ENCODE measurements around the gene KCND3.

KCND3 gene

DNA sequence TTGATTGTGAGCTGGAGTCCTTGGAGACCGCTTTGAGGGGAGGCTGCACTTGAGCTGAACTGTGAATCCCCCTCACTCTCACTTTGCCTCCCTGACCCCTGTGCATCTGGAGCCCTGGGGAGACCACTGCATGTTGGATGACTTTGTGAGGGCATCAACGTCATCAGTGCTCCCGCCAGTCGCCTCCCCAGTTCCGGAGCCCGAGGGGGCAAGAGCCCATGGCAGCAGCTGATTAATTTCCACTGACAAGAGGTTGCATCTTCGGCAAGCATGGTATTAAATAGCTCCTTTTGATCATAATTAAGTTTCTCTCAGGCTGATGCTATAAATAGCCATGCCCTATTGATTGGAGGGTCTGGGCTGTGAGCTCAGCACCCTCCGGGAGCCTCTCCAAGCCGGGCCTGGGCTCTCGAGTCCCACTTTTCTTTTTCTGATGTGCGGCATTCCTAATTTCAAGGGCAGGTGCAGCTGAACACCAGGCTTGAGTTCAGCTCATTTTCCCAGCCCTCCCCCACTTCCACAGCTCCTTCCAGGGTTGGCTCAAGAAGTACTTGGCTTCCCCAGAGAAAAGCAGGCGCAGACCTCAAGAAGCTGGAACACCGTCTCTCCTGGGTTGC, 33.2 kb downstream of the KCND3 start:
- no peak for DNase-seq

DNA sequence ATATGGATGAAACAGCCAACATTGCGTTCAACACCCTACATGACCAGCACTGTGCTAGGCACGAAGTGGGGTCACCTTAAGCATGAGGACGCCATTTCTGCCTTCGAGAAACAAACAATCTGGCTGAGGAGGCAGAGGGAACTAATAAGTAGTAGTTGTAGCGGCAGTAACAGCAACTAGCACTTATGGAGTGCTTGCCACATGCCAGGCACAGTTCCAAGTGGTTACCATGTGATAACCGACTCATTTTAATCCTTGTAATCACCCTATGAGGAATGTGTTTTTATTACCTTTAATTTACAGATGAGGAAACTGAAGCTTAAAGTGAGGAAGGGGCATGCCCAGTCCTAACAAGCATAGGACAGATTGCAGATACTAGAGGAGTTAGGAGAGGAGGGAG, 33.7 kb downstream of the KCND3 start:
- no peak for DNase-seq

DNA sequence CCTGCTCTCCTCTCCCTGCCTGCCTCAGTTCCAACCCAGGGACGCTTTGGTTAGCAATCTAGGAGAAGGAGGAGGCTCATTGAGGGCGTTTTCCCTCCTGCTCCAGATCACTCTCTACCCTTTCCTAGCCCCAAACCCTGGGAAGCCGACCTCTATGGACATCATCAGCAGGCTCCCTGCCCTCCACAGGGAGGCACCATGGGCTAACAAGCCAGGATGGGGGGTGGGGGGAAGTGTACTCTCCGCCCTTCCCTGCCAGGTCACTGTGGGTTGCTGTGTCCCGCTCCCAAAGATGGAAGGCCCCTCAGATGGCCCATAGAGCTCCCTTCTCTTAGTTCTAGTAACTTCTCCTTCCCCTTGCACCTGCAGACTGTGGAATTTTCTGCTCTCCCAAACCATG, 35.7 kb downstream of the KCND3 start:
- DNase-seq: no peak

DNA sequence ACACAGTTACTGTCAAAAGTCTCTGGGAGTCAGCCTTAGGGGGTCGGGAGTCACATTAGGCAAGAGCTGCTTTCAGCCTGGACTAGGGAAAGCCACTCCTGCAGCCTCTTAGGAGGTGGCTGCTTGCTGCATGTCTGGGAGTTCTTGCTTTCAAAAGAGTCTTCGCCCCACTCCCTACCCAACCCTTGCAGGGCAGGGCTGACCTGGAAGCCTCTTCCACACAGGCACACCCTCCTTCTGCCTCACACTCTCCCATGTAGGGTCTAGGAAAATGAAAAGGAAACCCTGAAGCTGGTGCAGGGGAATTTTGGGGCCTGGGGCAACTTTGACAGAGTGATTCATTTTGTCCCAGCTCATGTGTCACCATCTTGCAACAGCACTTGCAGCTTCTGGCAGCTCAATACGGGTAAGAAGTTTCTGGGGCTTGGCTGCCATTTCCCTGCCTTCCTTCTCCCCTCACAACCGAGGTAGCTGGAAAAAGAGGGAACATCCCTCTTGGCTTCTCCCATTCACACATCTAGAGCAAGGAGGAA, 37.3 kb downstream of the KCND3 start:
- no peak for DNase-seq

DNA sequence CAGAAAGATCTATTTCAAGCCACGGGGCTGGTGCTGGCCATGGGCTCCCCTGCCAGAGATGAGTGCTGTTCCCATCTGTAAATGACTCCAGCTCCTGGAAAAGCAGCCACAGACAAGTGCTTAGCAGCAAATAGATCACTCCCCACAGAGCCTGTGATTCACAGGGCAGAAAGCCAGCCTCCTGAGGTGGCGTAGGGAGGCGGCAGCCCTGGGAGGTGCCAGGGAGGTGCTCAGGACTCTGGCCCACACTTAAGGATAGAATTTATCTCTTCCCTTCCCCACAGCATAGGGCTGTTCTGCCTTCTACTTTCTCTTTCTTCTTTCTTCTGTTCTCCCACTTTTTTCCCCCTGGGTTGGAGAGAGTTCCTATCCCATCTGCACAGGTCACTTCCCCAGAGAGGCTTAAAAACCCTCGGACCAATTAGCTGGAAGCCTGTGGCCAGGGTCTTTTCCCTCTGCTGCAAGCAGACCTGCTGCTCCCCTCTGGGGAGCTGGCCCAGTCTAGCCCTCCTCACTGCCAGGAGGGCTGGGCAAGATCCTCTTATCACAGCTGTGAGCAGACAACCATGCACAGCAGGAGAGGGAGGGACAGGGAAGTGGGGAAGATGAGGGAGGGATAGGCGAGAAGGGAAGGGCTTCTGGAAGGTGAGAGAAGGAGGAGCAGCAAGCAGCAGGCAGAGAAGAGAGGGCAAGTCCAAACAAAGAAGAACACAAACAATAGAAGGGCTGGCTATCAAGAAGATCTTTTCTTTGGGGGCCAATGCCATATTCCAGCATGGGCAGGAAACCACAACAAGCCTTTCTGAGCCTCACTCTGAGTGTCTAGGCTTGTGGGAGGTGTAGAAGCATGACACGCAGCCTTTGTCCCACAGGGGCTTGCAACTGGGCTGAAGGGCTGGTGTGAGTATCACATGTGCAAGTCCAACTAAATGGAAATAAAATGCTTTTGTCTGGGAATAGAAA, 41.0 kb downstream of the KCND3 start:
- no peak for DNase-seq

DNA sequence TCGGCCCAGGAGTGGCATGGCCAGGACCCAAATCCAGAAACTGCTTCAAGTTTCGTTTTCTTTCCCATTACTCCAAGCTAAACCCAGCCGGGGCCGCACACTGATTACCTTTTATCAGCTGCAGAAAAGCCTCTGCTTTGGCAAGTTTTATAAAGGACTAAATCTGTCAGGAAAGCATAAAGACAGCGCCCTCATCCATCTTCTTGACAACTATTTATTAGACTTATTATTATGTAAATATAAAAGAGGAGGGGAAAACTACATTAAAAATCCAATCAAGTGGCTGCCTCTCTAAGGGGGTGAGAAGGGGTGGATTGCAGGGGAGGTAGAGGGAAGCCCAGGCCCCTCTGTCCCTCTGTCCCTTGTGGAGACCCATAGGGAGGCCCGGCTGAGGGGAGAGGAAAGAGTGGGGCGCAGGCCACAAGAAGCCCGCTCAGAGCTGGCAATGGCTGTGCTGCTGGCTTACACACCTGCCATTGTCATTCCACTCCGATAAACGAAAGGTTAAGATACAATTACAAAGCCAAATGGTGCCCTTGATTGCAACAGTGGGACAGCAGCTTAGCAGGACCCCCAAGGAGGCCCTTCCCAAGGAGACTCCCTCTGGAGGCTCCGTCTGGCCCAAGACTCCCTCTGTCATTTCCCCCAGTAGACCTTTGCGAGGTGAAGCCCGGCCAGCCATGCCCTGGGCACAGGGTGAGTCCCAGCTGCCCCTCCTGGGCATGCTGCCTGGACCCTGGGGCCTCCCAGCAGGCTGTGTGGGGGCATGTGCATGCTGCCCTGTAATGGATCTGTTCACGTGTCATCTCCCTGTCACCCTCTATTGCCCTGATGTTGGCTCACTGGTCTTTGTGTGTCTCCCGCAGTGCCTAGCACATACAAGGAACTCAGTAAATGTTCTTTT, 45.4 kb downstream of the KCND3 start:
- DNase-seq: no peak

DNA sequence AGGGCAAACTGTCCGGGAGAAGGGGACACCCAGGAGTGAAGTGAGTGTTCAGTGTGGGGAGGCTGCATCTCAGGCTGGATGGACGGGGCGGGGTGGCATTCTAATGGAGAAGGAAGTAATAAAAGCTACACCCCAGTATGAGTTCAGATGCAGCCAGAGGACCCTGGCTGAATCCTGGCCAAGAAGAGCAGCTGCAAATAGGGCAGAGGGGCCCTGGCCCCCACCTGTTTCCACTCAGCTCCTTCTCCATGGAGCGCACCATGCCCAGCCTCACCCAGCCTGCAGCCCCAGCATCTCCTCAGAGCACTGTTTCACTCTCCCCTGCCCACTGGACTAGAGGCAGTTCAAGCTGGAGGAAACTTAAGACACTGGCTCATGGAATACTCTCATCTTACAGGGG, 46.4 kb downstream of the KCND3 start:
- DNase-seq: no peak

DNA sequence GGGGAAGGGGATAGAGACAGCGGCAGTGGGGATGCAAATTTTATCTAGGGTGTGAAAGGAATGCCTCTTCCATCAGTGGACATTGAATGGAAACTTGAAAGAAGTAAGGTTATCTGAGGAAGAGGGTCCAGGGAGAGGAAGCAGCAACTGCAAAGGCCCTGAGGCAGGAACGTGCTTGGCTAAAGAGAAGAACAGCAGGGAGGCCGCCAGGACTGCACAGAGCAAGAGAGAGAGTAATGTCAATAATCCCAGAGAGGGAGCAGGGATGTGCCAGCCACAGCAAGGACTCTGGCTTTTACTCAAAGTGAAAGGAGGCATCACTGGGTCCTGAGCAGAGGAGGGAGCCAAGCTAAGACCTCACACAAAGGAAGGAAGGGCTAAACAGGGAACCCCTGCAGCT, 50.9 kb downstream of the KCND3 start:
- no peak for DNase-seq

DNA sequence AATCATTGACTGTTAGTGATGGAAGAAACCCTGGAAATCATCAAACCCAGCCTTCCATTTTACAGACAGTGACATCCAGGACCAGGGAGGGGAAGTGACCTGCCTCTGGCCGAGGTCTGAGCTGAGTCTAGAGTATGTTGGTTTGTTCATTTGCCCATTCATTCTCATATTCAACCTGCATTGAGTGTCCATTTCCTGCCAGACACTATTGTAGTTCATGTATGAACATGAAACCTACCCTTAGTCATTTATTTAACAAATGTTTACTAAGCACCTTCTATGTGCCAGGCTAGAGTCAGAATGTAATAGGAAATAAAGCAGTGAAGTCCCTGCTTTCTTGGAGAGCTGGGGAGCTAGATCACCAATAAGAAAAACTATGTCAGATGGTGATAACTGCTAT, 51.3 kb downstream of the KCND3 start:
- no peak for DNase-seq

DNA sequence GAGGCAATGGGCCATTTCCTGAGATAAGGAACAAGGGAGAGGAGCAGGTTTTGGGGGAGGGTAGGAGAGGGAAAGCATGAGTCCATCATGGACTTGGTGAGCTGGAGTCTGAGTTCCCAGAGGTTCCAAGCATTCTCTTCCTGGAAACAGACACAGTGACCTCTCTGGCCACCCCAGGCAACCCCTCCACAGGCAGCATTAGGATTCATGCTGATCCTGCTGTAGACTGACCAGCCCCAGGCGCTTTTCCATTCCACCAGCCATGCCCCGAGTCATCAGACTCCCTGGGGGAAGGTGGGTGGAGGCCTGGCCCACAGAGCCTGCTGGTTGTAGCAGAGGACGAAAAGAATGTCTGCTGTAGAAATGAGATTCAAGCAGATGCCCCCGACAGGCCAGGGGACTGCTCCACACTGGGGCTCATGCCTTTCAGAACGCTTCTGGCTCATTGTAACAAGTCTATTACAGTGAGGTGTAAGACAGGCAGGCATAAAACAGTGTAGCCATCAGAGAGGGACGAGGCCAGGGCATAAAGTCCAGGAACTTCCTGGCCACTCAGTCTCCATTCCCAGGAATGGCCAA, 52.2 kb downstream of the KCND3 start:
- DNase-seq: no peak

DNA sequence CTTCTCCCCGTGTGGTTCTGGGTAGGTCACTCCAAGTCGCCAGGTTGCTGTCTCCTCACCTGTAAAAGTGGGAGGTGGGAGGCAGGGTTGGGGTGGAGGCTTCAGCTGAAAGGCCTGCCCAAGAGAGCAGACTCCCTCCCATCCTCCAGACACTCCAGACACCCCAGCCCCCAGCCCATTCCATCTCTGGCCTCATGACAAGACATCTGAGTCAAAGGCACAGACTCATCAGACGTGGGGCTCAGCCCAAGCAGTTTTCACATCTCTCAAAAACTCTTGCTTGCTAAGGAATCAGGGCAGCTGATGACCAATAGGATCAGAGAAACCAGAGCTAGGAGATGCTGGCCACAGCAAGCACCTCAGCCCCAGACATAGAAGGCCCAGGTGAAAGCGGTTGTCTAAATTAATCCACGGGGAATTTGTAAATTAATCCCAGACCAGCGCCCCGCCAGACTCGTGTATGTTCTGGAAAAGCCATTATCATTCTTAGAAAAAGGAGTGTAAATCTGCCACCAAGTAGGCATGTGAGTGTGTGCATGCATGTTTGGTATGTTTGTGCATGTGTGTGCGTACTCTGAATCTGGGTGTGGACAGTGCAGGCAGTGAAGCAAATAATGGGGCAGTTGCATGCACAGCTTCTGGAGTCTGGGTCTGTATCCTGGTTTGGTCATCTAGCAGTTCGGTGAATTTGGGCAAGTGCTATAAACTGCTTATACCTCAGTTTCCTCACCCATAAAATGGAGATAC, 55.2 kb downstream of the KCND3 start:
- no peak for DNase-seq

DNA sequence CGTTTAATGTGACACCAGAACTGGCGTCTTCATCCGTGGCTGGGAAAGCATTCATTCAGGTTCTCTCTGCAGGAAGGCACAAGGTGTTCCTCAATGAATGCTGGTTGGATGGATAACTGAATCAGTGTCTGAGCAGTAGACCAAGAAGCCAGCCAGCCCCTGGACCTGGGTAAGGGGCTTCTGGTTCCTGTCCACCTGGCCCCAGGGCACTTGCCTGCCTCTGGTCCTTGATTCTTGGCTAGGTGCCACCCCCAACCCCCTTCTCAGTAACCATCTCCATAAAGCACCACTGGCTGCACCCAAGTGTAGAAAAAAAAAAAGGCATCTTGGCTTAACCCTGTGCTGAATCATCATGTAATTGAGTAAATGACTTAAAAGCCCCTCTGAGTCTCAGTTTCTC, 59.1 kb downstream of the KCND3 start:
- DNase-seq: no peak

DNA sequence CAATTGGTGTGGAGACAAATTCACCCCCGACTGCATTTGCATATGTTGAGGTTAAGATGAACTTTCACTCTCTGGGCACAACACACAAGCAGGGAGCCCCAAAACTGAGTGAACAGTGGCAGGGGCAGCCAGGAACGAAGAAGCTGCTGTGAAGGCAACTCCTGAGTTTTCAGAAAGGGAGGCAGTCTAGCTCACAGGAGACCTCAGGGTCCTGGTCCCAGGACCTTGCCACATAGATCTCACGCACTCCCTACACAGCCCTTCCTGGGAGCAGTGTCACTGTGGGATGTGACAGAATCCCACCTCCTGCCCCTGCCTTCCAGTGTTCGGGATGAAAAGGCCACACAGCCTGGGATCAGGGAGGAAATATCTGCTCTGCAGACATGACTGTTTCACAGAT, 60.9 kb downstream of the KCND3 start:
- DNase-seq: no peak

DNA sequence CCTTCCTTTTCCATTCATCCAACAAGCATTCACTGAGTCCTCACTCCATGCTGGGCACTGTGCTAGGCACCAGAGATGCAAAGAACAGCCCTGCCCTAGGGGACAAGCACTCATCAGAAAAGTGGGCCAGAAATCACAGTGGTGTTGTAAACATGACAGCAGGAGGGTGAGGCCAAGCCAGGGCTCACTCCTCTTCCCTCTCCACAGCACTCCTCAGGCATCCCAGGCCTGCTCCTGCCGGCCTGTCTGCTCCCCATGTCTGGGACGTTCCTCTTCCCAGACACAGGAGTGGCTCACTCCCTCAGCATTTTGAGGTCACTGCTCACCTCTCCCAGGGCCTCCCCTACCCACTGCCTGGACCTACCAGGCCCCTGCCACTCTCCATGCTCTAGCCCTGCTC, 61.8 kb downstream of the KCND3 start:
- DNase-seq: no peak

DNA sequence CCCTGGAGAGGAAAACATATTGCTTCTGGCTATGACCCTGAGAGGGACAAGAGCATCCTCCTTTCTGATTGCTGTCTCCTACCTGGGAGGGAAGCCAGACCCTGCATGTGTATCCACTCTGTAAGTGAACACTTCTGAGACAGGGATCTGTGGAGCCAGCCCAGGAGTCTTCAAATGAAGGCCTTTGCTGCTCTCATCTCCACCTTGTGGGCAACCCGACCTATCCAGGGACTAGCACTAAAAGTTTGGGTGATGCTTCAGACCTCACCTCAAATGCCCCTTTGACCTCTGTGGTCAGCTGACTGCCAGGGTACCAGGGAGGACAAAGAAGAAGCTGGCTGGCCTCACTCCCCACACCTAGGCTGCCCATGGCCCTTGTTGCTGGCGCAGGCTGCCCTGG, 64.7 kb downstream of the KCND3 start:
- no peak for DNase-seq

DNA sequence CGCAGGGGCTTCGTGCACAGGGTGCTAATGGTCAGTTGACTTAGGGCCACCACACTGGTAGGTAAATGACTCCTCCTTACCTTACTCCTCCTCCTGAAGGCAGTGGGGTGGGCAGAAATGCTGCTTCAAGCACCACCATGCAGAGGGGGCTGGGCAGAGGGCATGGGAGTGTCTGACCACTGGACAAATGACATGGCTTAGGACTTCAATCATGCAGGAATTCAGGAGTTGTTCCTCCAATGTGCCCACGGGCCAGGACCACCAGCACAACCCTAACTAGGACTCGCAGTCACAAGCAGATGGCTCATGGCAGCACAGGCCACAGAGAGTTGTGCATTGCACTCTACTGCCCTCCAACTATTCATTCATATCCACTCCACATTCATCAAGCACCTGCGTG, 65.7 kb downstream of the KCND3 start:
- no peak for DNase-seq

DNA sequence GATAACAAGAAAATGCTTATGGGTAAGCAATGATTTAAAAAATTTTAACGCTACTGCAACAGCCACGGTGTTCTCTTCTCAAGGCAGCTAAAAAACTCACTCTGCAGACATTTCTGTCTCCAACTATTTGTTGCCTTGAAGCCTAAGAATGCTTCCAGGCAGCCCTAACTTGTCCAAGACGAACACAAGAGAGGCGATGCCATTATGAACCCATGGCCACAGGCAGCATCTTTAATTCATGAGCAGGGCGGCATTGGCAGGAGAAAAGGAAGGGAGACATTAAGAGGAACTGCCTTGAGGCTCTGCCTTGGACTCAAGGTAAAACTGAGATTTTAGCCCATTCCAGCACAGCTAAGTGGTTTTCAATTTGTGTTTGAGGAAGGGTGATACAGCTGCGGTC, 67.5 kb downstream of the KCND3 start:
- DNase-seq: no peak

DNA sequence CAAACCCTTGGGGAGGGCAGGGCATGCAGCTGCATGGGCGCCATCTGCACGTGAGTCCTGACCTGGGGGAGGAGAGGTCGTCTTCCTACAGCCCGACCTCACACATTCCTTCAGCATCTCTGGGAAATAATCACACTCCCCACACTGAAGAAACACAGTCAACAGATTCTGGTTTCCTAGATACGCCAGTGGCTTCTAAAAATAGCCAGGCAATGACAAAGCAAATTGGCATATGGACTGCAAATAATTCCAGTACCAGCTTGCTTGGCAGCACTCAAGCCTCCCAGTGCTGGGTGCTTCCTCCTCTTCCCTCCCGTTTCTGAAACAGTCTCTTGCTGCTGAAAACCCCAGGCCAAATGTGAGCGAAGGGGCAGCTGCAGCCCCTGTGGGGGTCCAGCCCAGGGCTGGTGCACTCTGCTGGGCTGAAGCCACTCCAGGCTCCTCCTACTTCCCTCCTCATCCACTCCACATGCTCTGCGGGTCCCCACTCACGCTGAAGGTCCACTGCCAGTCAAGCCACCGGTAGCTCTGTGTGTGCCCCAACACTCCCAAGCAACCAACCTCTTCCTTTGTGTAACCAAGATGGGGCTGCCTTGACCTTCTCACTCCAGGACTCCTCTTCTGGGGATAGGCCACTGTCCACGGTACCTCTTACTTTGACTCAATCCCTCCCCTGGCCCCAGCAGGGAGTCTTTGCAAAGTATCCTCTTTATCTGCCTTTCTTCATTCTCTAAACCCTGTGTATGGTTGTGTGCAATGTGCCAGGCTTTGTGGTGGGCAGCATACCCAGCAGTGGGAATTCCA, 69.0 kb downstream of the KCND3 start:
- DNase-seq: no peak

DNA sequence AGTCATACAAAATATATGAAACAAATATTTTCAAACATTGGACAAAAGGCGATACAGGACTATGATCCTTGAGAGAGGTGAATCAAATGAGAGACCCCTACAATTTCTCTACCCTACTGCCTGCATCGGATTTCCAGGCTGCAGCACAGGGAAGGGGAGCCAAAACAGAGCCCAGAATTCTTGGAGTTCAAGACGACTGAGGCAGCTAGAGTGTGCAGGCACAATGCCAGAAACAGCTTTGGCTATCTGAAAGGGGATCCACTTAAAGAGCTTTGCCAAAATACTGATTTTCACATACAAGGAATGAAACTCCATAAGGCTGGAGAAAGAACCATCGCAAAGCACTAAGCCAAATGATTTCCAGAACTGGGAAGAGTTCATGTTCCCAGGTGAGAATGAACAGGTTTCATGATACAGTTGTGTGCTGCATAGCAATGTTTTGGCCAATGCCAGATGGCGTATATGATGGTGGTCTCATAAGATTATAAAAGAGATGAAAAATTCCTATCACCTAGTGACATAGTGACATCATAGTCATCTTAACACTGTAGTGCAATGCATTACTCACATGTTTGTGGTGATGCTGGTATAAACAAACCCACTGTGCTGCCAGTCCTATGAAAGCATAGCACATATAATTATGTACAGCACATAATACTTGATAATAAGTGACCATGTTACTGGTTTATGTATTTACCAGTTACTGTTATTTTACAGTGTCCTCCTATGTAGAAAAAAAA, 77.5 kb downstream of the KCND3 start:
- DNase-seq: no peak

DNA sequence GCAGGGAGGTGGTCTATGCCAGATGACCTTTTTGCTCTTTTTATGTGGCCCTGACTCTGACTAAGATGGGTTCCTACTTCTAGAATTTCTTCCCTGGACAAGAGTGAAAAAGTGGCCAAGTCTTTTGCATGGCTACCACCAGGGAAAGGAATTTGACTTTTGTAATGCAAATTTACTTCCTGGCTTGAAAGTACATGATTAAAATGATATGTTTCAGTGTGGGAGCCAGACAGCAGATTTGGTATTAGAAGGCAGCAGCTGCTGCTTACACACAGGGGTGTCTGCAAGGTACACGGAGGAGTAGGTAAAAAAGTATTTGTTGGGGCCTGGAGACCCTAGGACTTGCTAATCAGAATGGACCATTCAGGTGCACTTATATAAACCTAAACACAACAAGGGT, 78.4 kb downstream of the KCND3 start:
- DNase-seq: no peak

DNA sequence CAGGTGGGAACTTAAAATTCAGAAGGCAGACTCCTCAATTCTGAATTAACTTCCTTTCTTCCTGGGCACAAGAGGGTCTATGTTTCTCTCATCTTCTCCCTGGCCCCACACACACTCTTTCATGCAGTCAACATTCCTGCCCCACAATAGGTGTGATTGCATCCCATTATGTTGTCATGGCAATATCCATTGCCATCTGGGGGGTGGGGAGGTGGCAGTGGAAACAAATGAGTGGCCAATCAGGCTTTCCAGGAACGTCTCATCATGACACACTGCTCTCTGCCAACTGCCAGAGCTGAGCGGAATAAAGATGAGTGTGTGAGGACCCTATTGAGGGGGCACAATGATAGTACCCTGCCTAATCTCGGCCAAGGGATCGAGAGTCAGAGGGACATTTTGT, 80.4 kb downstream of the KCND3 start:
- no peak for DNase-seq

Data from CD4-positive, alpha-beta T cell treated with Interleukin-21 for 1 hour (primary cell).